SK-N-SH (cell line): ENCODE data around the gene RCCD1.

Experiments used
- CHD2 ChIP-seq: fragments of 150-350 bp; IDR thresholded peaks from 2 replicates; pipeline ENCODE4 v1.6.1; 2018; ENCODE audit warnings: low read length; ENCODE audit not compliant: partially characterized antibody
- EP300 ChIP-seq, 2 experiments: IDR thresholded peaks; 2 replicates each; pipeline versions ENCODE4 v1.4.0 to v1.6.1; 2012; ENCODE audit warnings: borderline replicate concordance in 1 of 2, low read depth in 1 of 2, low read length in 1 of 2
- EZH2phosphoT487 ChIP-seq: fragments of 200-600 bp; sonication (generic); IDR thresholded peaks from 2 replicates; pipeline ENCODE4 v1.6.1; 2017; ENCODE audit warnings: low read depth, mixed run types, mild to moderate bottlenecking, antibody characterized with exemption, moderate library complexity, borderline replicate concordance
- NFIC ChIP-seq: IDR thresholded peaks from 2 replicates; pipeline ENCODE4 v1.4.0; 2012; ENCODE audit warnings: borderline replicate concordance
- POLR2AphosphoS5 ChIP-seq: IDR thresholded peaks from 2 replicates; pipeline ENCODE4 v1.6.1; 2012; ENCODE audit warnings: low read depth, low read length
- RCOR1 ChIP-seq: fragments of 150-350 bp; IDR thresholded peaks from 2 replicates; pipeline ENCODE4 v1.6.1; 2017; ENCODE audit warnings: antibody characterized with exemption, low read length
- RXRA ChIP-seq: IDR thresholded peaks from 2 replicates; pipeline ENCODE4 v1.4.0; 2012; ENCODE audit warnings: low read depth, mild to moderate bottlenecking, borderline replicate concordance
- TF ChIP-seq, protein P1 (sequence below): fragments of 200-600 bp; sonication (generic); IDR thresholded peaks from 2 replicates; pipeline ENCODE4 v1.6.1; 2017; ENCODE audit warnings: antibody characterized with exemption, mild to moderate bottlenecking, moderate library complexity
- TF ChIP-seq, protein P2 (sequence below): IDR thresholded peaks from 2 replicates; pipeline ENCODE4 v1.4.0; 2012; ENCODE audit warnings: low read depth

DNA sequence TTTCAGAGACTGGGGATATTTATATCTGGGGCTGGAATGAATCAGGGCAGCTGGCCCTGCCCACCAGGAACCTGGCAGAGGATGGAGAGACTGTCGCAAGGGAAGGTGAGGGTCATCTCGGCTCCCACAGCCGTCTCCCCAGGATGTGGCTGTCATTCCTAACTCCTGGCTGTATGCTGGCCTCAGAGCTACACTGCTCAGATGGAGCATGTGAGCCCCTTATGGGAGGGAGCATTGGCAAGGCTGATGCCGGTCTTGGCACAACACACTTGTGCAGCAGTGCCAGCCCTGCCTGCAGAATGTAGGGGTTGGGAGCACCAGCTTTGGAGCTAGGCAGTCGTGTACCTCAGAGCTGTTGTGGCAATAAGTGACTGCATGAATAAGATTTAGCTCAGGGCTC is 5.2 kb downstream of the RCCD1 start:
- TF ChIP-seq, protein P1, sequence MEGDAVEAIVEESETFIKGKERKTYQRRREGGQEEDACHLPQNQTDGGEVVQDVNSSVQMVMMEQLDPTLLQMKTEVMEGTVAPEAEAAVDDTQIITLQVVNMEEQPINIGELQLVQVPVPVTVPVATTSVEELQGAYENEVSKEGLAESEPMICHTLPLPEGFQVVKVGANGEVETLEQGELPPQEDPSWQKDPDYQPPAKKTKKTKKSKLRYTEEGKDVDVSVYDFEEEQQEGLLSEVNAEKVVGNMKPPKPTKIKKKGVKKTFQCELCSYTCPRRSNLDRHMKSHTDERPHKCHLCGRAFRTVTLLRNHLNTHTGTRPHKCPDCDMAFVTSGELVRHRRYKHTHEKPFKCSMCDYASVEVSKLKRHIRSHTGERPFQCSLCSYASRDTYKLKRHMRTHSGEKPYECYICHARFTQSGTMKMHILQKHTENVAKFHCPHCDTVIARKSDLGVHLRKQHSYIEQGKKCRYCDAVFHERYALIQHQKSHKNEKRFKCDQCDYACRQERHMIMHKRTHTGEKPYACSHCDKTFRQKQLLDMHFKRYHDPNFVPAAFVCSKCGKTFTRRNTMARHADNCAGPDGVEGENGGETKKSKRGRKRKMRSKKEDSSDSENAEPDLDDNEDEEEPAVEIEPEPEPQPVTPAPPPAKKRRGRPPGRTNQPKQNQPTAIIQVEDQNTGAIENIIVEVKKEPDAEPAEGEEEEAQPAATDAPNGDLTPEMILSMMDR = no peak
- no peak for TF ChIP-seq EZH2phosphoT487
- TF ChIP-seq RCOR1 = no peak
- no peak for TF ChIP-seq CHD2
- TF ChIP-seq, protein P2, sequence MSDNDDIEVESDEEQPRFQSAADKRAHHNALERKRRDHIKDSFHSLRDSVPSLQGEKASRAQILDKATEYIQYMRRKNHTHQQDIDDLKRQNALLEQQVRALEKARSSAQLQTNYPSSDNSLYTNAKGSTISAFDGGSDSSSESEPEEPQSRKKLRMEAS = no peak
- no peak for TF ChIP-seq RXRA
- TF ChIP-seq NFIC = no peak
- TF ChIP-seq EP300 (IDR thresholded peaks at IDR 0.05; ENCODE audit: borderline replicate concordance in 1 of 2, low read depth in 1 of 2, low read length in 1 of 2) = no peak
- no peak for TF ChIP-seq POLR2AphosphoS5
